CD14-positive monocyte (primary cell): Measurements from ENCODE around the gene ACACA. TPM values are rescaled to one million over a fixed set of nuclear protein-coding genes. Genes with fewer than 3 reads are reported as not detected.
A peak's percentile ranks its signal among the peaks of the same experiment; 100 is the strongest.

Experiments
- DNase-seq, 3 donors: peaks; one replicate each; pipeline ENCODE4 v3.0.0-alpha.2; 2011 to 2022
- H2AFZ ChIP-seq: 2 replicates; pipeline ENCODE4 v1.6.0; 2012; ENCODE audit warnings: mild to moderate bottlenecking, low read depth, low read length, inconsistent platforms; ENCODE audit not compliant: insufficient read depth, poor library complexity, severe bottlenecking
- H3K27ac ChIP-seq, 2 donors: 1 replicate in 1 of 2; 2 replicates in 1 of 2; pipeline ENCODE4 v1.5.1; 2012 to 2013; ENCODE audit warnings: low read length in 2 of 2, control low read depth in 1 of 2, inconsistent platforms in 1 of 2, low read depth in 1 of 2, mild to moderate bottlenecking in 1 of 2
- H3K27me3 ChIP-seq, 2 donors: one replicate each; pipeline versions ENCODE4 v1.6.0 to v1.6.1; 2011 to 2013; ENCODE audit warnings: low read length in 2 of 2; ENCODE audit not compliant: control insufficient read depth in 2 of 2, insufficient read depth in 2 of 2
- H3K36me3 ChIP-seq, 2 donors: replicated peaks in 1 of 2; 1 replicate in 1 of 2; 2 replicates in 1 of 2; pipeline versions ENCODE4 v1.5.1 to v1.6.1; 2012 to 2013; ENCODE audit warnings: low read length in 2 of 2, control low read depth in 1 of 2, inconsistent platforms in 1 of 2, mild to moderate bottlenecking in 1 of 2; ENCODE audit not compliant: insufficient read depth in 2 of 2, control insufficient read depth in 1 of 2
- H3K4me1 ChIP-seq, 2 donors: 1 replicate in 1 of 2; 2 replicates in 1 of 2; pipeline versions ENCODE4 v1.5.1 to v1.6.1; 2012 to 2013; ENCODE audit warnings: low read length in 2 of 2, control low read depth in 1 of 2, inconsistent platforms in 1 of 2, mild to moderate bottlenecking in 1 of 2, moderate library complexity in 1 of 2; ENCODE audit not compliant: insufficient read depth in 2 of 2, control insufficient read depth in 1 of 2
- H3K4me2 ChIP-seq: replicated peaks from 2 replicates; pipeline ENCODE3; 2012; ENCODE audit warnings: low read length, moderate library complexity, mild to moderate bottlenecking; ENCODE audit not compliant: poor library complexity, severe bottlenecking; ENCODE audit errors: extremely low read depth
- H3K4me3 ChIP-seq, 3 experiments: fragments of 200-600 bp in 1 of 3; sonication (generic) in 1 of 3; replicated peaks in 1 of 3; 1 replicate in 2 of 3; 2 replicates in 1 of 3; pipeline ENCODE4 v1.5.1; 2011 to 2013; ENCODE audit warnings: low read length in 3 of 3, mild to moderate bottlenecking in 3 of 3, control low read depth in 2 of 3, low read depth in 2 of 3, inconsistent platforms in 1 of 3, moderate library complexity in 1 of 3
- H3K79me2 ChIP-seq: 2 replicates; pipeline ENCODE4 v1.6.0; 2012; ENCODE audit warnings: mild to moderate bottlenecking, control low read depth, inconsistent platforms, low read length, moderate library complexity; ENCODE audit not compliant: insufficient read depth
- H3K9ac ChIP-seq: 2 replicates; pipeline ENCODE4 v1.6.0; 2017; ENCODE audit warnings: low read length, mild to moderate bottlenecking; ENCODE audit not compliant: insufficient read depth, poor library complexity, severe bottlenecking
- H3K9me3 ChIP-seq, 2 donors: replicated peaks in 1 of 2; 1 replicate in 1 of 2; 2 replicates in 1 of 2; pipeline versions ENCODE4 v1.5.1 to v1.6.1; 2012 to 2013; ENCODE audit warnings: low read length in 2 of 2, control low read depth in 1 of 2; ENCODE audit not compliant: control insufficient read depth in 1 of 2, insufficient read depth in 1 of 2
- H4K20me1 ChIP-seq: 2 replicates; pipeline ENCODE4 v1.6.0; 2012; ENCODE audit warnings: mild to moderate bottlenecking, low read length, control low read depth, moderate library complexity; ENCODE audit not compliant: insufficient read depth
- H3K27ac Mint-ChIP-seq, 7 donors: one replicate each; pipeline ENCODE4 v1.8.0; 2020; ENCODE audit warnings: mild to moderate bottlenecking in 7 of 7, mixed read lengths in 7 of 7, moderate library complexity in 6 of 7, inconsistent platforms in 2 of 7
- H3K27me3 Mint-ChIP-seq, 3 donors: one replicate each; pipeline ENCODE4 v1.8.0; 2021 to 2022; ENCODE audit warnings: low read depth in 3 of 3, mild to moderate bottlenecking in 3 of 3, mixed read lengths in 3 of 3, moderate library complexity in 3 of 3, inconsistent platforms in 1 of 3
- H3K36me3 Mint-ChIP-seq, 2 donors: one replicate each; pipeline ENCODE4 v1.8.0; 2020; ENCODE audit warnings: mixed read lengths in 2 of 2, inconsistent platforms in 1 of 2, mild to moderate bottlenecking in 1 of 2
- H3K4me1 Mint-ChIP-seq: one replicate; pipeline ENCODE4 v1.8.0; 2020; ENCODE audit warnings: mild to moderate bottlenecking, mixed read lengths
- H3K4me3 Mint-ChIP-seq, 2 donors: one replicate each; pipeline ENCODE4 v1.8.0; 2020; ENCODE audit warnings: mild to moderate bottlenecking in 2 of 2, mixed read lengths in 2 of 2, moderate library complexity in 1 of 2
- H3K9me3 Mint-ChIP-seq, 7 donors: one replicate each; pipeline ENCODE4 v1.8.0; 2020 to 2022; ENCODE audit warnings: mixed read lengths in 7 of 7, mild to moderate bottlenecking in 6 of 7, moderate library complexity in 6 of 7, inconsistent platforms in 2 of 7
- WGBS: methylation state at CpG from one replicate; pipeline ENCODE4 v1.1.5; 2013; ENCODE audit warnings: missing lambda C conversion rate; ENCODE audit not compliant: insufficient coverage; 5-methylcytosine and 5-hydroxymethylcytosine counted together
- intact Hi-C, 2 donors: fragments of 100-400 bp; cut with micrococcal nuclease; formaldehyde crosslinking; loops; one replicate each; pipeline versions ENCODE4 v1.15.0 to v1.15.1; 2023
- polyA plus RNA-seq, 3 donors: library from polyadenylated mRNA; depleted of rRNA in 1 of 3; unstranded in 2 of 3; stranded (reverse) in 1 of 3; fragments of 300-500 nt in 2 of 3; fragments of >200 nt in 1 of 3; fragmentation: Illumina TruSeq in 2 of 3; gene quantifications; 1 replicate in 2 of 3; 2 replicates in 1 of 3; pipeline ENCODE4 v1.2.3, GENCODE V29; 2012 to 2021
- TF ChIP-seq, protein P1 (sequence below): fragments of 200-600 bp; IDR thresholded peaks from one replicate; pipeline ENCODE4 v1.8.0; 2022; ENCODE audit warnings: antibody characterized with exemption, mild to moderate bottlenecking

The ACACA gene
- polyA plus RNA-seq, 3 donors, result 3.5 to 4.6 (median 3.8) TPM

DNA sequence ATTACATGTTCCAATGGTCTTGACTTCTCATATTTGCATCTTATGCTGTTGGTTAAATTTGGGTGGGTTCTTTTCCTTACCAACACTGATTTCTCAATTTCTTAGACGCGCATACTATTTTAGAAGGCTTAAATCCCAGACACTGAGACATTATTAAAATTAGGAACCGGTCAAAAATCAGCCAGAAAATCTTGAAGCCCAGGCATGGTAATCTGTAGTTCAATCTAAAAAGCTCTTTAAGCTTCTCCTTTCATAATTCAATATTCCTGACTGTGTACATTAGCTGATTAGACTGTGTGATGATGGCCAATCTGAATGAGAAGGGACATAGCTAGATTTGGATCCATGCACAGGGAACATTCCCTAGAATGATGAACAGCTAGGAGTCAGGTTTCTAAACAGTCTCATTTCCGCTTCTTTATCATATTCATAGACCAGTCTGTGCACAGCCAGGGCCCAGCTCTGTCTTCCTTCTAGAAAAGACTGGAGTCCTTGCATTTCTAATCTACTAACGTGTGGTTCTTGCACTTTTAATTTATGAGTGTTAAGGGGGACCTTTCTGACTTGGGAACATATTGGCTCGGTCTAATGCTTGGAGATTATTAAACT is 268.6 kb downstream of the ACACA start:
- no peak overlapping the region for H3K4me2 ChIP-seq
- Mint-ChIP-seq H3K36me3 (peaks cover 2 to 19% of the 10 kb centered on the region in 2 donors), H3K27ac (peak overlapping the region in 1 of 7 donors; percentile 10), H3K4me1 (peaks cover 4% of the 10 kb centered on the region), H3K4me3 (no peak overlapping the region), H3K9me3 (no peaks in the 10 kb centered on the region), H3K27me3 (peaks cover 0 to 2% (median 0%) of the 10 kb centered on the region in 3 donors)
- no peaks in the 10 kb centered on the region for H3K9me3 ChIP-seq
- H3K79me2 ChIP-seq, result no peaks in the 10 kb centered on the region
- WGBS, result no CpG with 5 or more reads among the region's 6 CpGs
- DNase-seq, result no peak
- H3K27ac ChIP-seq, result no peak overlapping the region
- intact Hi-C loops, result loop anchor here in 1 of 2 donors (2.0 kb wide), 1 partner anchor 19 kb away; no protein-coding TSS in a partner anchor
- no peak overlapping the region for H3K4me3 ChIP-seq
- H4K20me1 ChIP-seq, result no peaks in the 10 kb centered on the region
- no peaks in the 10 kb centered on the region for H3K36me3 ChIP-seq
- no peaks in the 10 kb centered on the region for H3K27me3 ChIP-seq
- no peak overlapping the region for H3K9ac ChIP-seq
- H3K4me1 ChIP-seq, result no peaks in the 10 kb centered on the region
- TF ChIP-seq, protein P1, sequence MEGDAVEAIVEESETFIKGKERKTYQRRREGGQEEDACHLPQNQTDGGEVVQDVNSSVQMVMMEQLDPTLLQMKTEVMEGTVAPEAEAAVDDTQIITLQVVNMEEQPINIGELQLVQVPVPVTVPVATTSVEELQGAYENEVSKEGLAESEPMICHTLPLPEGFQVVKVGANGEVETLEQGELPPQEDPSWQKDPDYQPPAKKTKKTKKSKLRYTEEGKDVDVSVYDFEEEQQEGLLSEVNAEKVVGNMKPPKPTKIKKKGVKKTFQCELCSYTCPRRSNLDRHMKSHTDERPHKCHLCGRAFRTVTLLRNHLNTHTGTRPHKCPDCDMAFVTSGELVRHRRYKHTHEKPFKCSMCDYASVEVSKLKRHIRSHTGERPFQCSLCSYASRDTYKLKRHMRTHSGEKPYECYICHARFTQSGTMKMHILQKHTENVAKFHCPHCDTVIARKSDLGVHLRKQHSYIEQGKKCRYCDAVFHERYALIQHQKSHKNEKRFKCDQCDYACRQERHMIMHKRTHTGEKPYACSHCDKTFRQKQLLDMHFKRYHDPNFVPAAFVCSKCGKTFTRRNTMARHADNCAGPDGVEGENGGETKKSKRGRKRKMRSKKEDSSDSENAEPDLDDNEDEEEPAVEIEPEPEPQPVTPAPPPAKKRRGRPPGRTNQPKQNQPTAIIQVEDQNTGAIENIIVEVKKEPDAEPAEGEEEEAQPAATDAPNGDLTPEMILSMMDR, result no peak
- no peak overlapping the region for H2AFZ ChIP-seq

DNA sequence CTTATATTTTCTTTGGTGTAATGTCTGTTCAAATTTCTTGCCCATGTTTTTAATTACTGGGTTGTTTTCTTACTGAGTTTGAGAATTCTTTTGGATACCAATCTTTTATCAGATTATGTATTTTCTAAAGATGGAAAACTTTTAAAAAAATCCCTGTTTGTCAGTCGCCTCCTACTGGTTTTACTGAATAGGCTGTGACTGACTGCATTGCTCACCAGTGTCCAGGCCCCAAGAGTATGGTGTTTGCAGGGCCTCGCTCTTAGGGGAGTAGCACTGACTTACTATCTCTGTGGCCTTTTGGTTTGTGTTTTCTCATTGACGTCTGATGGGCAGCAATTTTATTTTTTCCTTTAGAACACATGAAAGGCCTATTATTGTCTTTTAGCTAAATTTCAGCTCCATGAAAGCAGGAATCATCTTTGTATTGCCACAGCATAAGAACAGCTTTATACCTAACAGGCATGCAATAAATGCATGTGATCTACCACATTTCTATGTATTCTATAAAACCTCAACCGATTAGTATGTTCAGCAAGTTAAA is 269.5 kb downstream of the ACACA start:
- H3K4me3 ChIP-seq, result no peak overlapping the region
- Mint-ChIP-seq H3K36me3 (peaks cover 2 to 19% of the 10 kb centered on the region in 2 donors), H3K9me3 (no peaks in the 10 kb centered on the region), H3K27me3 (peaks cover 0 to 2% (median 0%) of the 10 kb centered on the region in 3 donors), H3K4me1 (peaks cover 4% of the 10 kb centered on the region), H3K4me3 (no peak overlapping the region), H3K27ac (no peak overlapping the region)
- H3K27ac ChIP-seq, result no peak overlapping the region
- no peaks in the 10 kb centered on the region for H3K9me3 ChIP-seq
- intact Hi-C loops, result no loop called here
- H3K79me2 ChIP-seq, result no peaks in the 10 kb centered on the region
- no peak overlapping the region for H3K4me2 ChIP-seq
- H3K36me3 ChIP-seq, result no peaks in the 10 kb centered on the region
- TF ChIP-seq, protein P1, result no peak
- DNase-seq, result no peak
- no peaks in the 10 kb centered on the region for H4K20me1 ChIP-seq
- H3K9ac ChIP-seq, result no peak overlapping the region
- no peaks in the 10 kb centered on the region for H3K4me1 ChIP-seq
- no peak overlapping the region for H2AFZ ChIP-seq
- WGBS, result 100% methylated on average over 2 of the region's 4 CpGs
- no peaks in the 10 kb centered on the region for H3K27me3 ChIP-seq
